Breast epithelium (tissue), 4 donors: ENCODE measurements around the gene KLHL36. TPM values are rescaled to one million over a fixed set of nuclear protein-coding genes. Genes with fewer than 3 reads are reported as not detected.
A peak's percentile ranks its signal among the peaks of the same experiment; 100 is the strongest.
"Not testable (repeated sequence)": the region's sequence is repeated elsewhere in the genome, so short reads cannot be mapped to it uniquely, and the experiment has no call there.

Experiments
- DNase-seq, 2 donors: peaks; one replicate each; pipeline ENCODE4 v3.0.0-alpha.2; 2019; ENCODE audit warnings: low spot score in 2 of 2
- H3K27ac ChIP-seq, 2 donors: fragments of 200-600 bp; sonication (generic) in 1 of 2; one replicate each; pipeline ENCODE4 v1.5.1; 2016 to 2019; ENCODE audit warnings: mild to moderate bottlenecking in 1 of 2
- H3K27me3 ChIP-seq, 2 donors: fragments of 200-600 bp; sonication (generic) in 1 of 2; one replicate each; pipeline versions ENCODE4 v1.5.1 to v1.6.0; 2017 to 2019; ENCODE audit warnings: control low read depth in 1 of 2, mild to moderate bottlenecking in 1 of 2
- H3K36me3 ChIP-seq: fragments of 200-600 bp; one replicate; pipeline ENCODE4 v1.5.1; 2019
- H3K4me1 ChIP-seq, 2 donors: fragments of 200-600 bp; sonication (generic); one replicate each; pipeline ENCODE4 v1.5.1; 2016 to 2019; ENCODE audit warnings: control low read depth in 1 of 2
- H3K4me3 ChIP-seq, 3 donors: fragments of 200-600 bp; sonication (generic); 1 replicate in 2 of 3; 2 replicates in 1 of 3; pipeline ENCODE4 v1.5.1; 2016 to 2019; ENCODE audit warnings: mild to moderate bottlenecking in 3 of 3, moderate library complexity in 2 of 3
- H3K9me3 ChIP-seq, 2 donors: fragments of 200-600 bp; sonication (generic) in 1 of 2; one replicate each; pipeline ENCODE4 v1.5.1; 2016 to 2019; ENCODE audit warnings: control low read depth in 1 of 2
- CTCF ChIP-seq, 3 donors: fragments of 450-650 bp; IDR thresholded peaks; one replicate each; pipeline ENCODE4 v1.5.1; 2016 to 2017; ENCODE audit warnings: antibody characterized with exemption in 3 of 3, mild to moderate bottlenecking in 3 of 3, moderate library complexity in 3 of 3
- POLR2A ChIP-seq: fragments of 450-650 bp; IDR thresholded peaks from one replicate; pipeline ENCODE4 v1.6.1; 2016; ENCODE audit warnings: antibody characterized with exemption, mild to moderate bottlenecking, moderate library complexity
- POLR2AphosphoS5 ChIP-seq, 3 donors: sonication (generic); formaldehyde crosslinking; IDR thresholded peaks; one replicate each; pipeline ENCODE4 v1.6.1; 2017; ENCODE audit warnings: antibody characterized with exemption in 3 of 3
- intact Hi-C: fragments of 100-400 bp; cut with DNase I; formaldehyde crosslinking; loops from one replicate; pipeline ENCODE4 v1.15.1; 2023; ENCODE audit warnings: low total_unique reads
- total RNA-seq, 3 donors: library from RNA; depleted of rRNA; stranded (reverse); fragments of >200 nt; gene quantifications; one replicate each; pipeline ENCODE4 v1.1.0, GENCODE V29; 2016

Gene KLHL36
- total RNA-seq, 3 donors from 2014 or later = 51.5 to 61.4 (median 59.4) TPM

- DNase-seq = no peak
- Histone ChIP-seq H3K27me3 (no peaks in the 10 kb centered on the region), H3K9me3 (no peaks in the 10 kb centered on the region), H3K27ac (no peak overlapping the region), H3K36me3 (no peaks in the 10 kb centered on the region), H3K4me3 (no peak overlapping the region), H3K4me1 (no peaks in the 10 kb centered on the region)
- no peak for TF ChIP-seq CTCF (IDR thresholded peaks at IDR 0.05)
- TF ChIP-seq POLR2AphosphoS5 (IDR thresholded peaks at IDR 0.05) = no peak
- no peak for TF ChIP-seq POLR2A
- intact Hi-C loops = no loop called here
These were observed 16.4 kb upstream of the KLHL36 start for GRCh38 chr16:84631886-84632285.

- H3K9me3 ChIP-seq, intact Hi-C loops, DNase-seq, H3K36me3 ChIP-seq, H3K27ac ChIP-seq, H3K27me3 ChIP-seq, H3K4me1 ChIP-seq, H3K4me3 ChIP-seq: not testable (repeated sequence)
These were observed 15.4 kb upstream of the KLHL36 start for GRCh38 chr16:84632862-84633261.

- DNase-seq = no peak
- Histone ChIP-seq H3K27ac (no peak overlapping the region), H3K4me3 (no peak overlapping the region), H3K27me3 (no peaks in the 10 kb centered on the region), H3K9me3 (no peaks in the 10 kb centered on the region), H3K4me1 (no peaks in the 10 kb centered on the region), H3K36me3 (no peaks in the 10 kb centered on the region)
- no peak for TF ChIP-seq POLR2AphosphoS5 (IDR thresholded peaks at IDR 0.05)
- no peak for TF ChIP-seq POLR2A
- no peak for TF ChIP-seq CTCF (IDR thresholded peaks at IDR 0.05)
- intact Hi-C loops = no loop called here
These were observed 14.7 kb upstream of the KLHL36 start for GRCh38 chr16:84633622-84634021.

GRCh38 chr16:84635702-84636101 is 12.6 kb upstream of the KLHL36 start:
- Histone ChIP-seq H3K27me3 (no peaks in the 10 kb centered on the region), H3K36me3 (no peaks in the 10 kb centered on the region), H3K9me3 (no peaks in the 10 kb centered on the region), H3K27ac (no peak overlapping the region), H3K4me1 (no peaks in the 10 kb centered on the region), H3K4me3 (no peak overlapping the region)
- TF ChIP-seq POLR2AphosphoS5 (IDR thresholded peaks at IDR 0.05) (peak in 1 of 3 donors; percentile 48), CTCF (IDR thresholded peaks at IDR 0.05) (no peak)
- intact Hi-C loops = no loop called here
- DNase-seq = no peak

- H3K27me3 ChIP-seq = no peaks in the 10 kb centered on the region
- H3K4me3 ChIP-seq = no peak overlapping the region
- H3K4me1 ChIP-seq = peaks cover 0 to 4% of the 10 kb centered on the region in 2 donors
- intact Hi-C loops = no loop called here
- no peak overlapping the region for H3K27ac ChIP-seq
- no peaks in the 10 kb centered on the region for H3K9me3 ChIP-seq
- no peak for TF ChIP-seq CTCF (IDR thresholded peaks at IDR 0.05)
- no peak for DNase-seq
- H3K36me3 ChIP-seq = no peaks in the 10 kb centered on the region
These were observed 10.6 kb upstream of the KLHL36 start for GRCh38 chr16:84637709-84638108.

- Histone ChIP-seq H3K36me3 (no peaks in the 10 kb centered on the region), H3K9me3 (no peaks in the 10 kb centered on the region), H3K4me3 (no peak overlapping the region), H3K4me1 (peaks cover 0 to 7% of the 10 kb centered on the region in 2 donors), H3K27ac (no peak overlapping the region), H3K27me3 (no peaks in the 10 kb centered on the region)
- no peak for TF ChIP-seq CTCF (IDR thresholded peaks at IDR 0.05)
- no peak for TF ChIP-seq POLR2AphosphoS5 (IDR thresholded peaks at IDR 0.05)
- no peak for TF ChIP-seq POLR2A
- intact Hi-C loops = no loop called here
- no peak for DNase-seq
These were observed 10.0 kb upstream of the KLHL36 start for GRCh38 chr16:84638231-84638806.
